Common myeloid progenitor, CD34-positive (primary cell): ENCODE data around the gene OR8B3.

Source experiments
- CTCF ChIA-PET: fragments of 350-600 bp; sonication (Branson Sonifier 250); formaldehyde crosslinking; loops from one replicate; lab custom pipeline; 2021; ENCODE audit warnings: antibody characterized with exemption; lab: Charles Lee
- POLR2A ChIA-PET: fragments of 350-600 bp; sonication (Branson Sonifier 250); formaldehyde crosslinking; loops from one replicate; lab custom pipeline; 2021; ENCODE audit warnings: antibody characterized with exemption; lab: Charles Lee
- DNase-seq, 3 donors: peaks; one replicate each; pipeline versions ENCODE4 v3.0.0 to v3.0.0-alpha.2; 2013
- H3K27ac ChIP-seq, 2 experiments: 1 replicate in 1 of 2; 2 replicates in 1 of 2; pipeline ENCODE4 v1.7.0; 2013; ENCODE audit warnings: inconsistent platforms in 2 of 2, low read length in 2 of 2, mild to moderate bottlenecking in 2 of 2, low read depth in 1 of 2, moderate library complexity in 1 of 2; ENCODE audit not compliant: severe bottlenecking in 2 of 2, insufficient read depth in 1 of 2, poor library complexity in 1 of 2
- H3K27me3 ChIP-seq, 5 experiments: replicated peaks in 2 of 5; 1 replicate in 3 of 5; 2 replicates in 2 of 5; pipeline versions ENCODE4 v1.6.1 to v1.7.0; 2013; ENCODE audit warnings: low read length in 4 of 5, mild to moderate bottlenecking in 2 of 5, moderate library complexity in 2 of 5, inconsistent platforms in 1 of 5; ENCODE audit not compliant: insufficient read depth in 5 of 5, control insufficient read depth in 4 of 5
- H3K36me3 ChIP-seq, 4 experiments: 1 replicate in 2 of 4; 2 replicates in 2 of 4; pipeline versions ENCODE4 v1.6.1 to v1.7.0; 2013; ENCODE audit warnings: low read length in 3 of 4, control low read depth in 1 of 4, mild to moderate bottlenecking in 1 of 4; ENCODE audit not compliant: control insufficient read depth in 4 of 4, insufficient read depth in 4 of 4
- H3K4me1 ChIP-seq, 4 experiments: 1 replicate in 3 of 4; 2 replicates in 1 of 4; pipeline versions ENCODE4 v1.6.1 to v1.7.1; 2013; ENCODE audit warnings: low read length in 3 of 4, mild to moderate bottlenecking in 3 of 4, control low read depth in 1 of 4, inconsistent platforms in 1 of 4, moderate library complexity in 1 of 4; ENCODE audit not compliant: control insufficient read depth in 4 of 4, insufficient read depth in 4 of 4; ENCODE audit errors: control extremely low read depth in 1 of 4
- H3K4me3 ChIP-seq, 7 experiments: 1 replicate in 4 of 7; 2 replicates in 3 of 7; pipeline versions ENCODE4 v1.5.1 to v1.7.0; 2013; ENCODE audit warnings: mild to moderate bottlenecking in 7 of 7, low read length in 6 of 7, moderate library complexity in 6 of 7, inconsistent platforms in 2 of 7, low read depth in 2 of 7, control low read depth in 1 of 7; ENCODE audit not compliant: insufficient read depth in 4 of 7, control insufficient read depth in 1 of 7; ENCODE audit errors: extremely low read depth in 1 of 7
- H3K9me3 ChIP-seq, 5 experiments: 1 replicate in 4 of 5; 2 replicates in 1 of 5; pipeline versions ENCODE4 v1.6.1 to v1.7.1; 2013; ENCODE audit warnings: low read length in 4 of 5, mild to moderate bottlenecking in 2 of 5, inconsistent platforms in 1 of 5, low read depth in 1 of 5, moderate library complexity in 1 of 5; ENCODE audit not compliant: control insufficient read depth in 4 of 5, insufficient read depth in 2 of 5; ENCODE audit errors: control extremely low read depth in 1 of 5
- WGBS: methylation state at CpG from one replicate; pipeline ENCODE4 v1.1.5; 2013; ENCODE audit not compliant: insufficient coverage; 5-methylcytosine and 5-hydroxymethylcytosine counted together

Gene OR8B3

GRCh38 chr11:124440608-124441007, 41.8 kb upstream of the OR8B3 start:
- POLR2A ChIA-PET, result no interaction called here

DNA sequence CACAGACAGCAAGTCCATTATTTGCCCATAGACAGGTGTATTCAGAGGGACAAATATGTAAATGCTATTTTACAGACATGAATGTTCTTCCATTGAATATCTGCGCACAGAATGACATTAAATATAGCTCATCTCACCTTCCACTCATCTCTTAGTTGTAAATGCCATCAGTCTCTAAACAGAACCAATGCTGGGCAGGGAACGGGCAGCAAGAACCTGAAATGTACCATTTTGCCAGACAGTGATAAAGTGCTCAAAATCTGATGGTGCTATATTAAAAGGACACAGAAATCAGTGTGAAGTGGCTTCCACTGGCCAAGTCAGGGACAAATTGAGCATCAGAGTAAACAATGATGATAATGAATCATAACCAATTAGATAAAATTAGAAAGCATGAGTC, 35.9 kb upstream of the OR8B3 start:
- H3K27ac ChIP-seq, result no peak overlapping the region
- POLR2A ChIA-PET, result no interaction called here
- CTCF ChIA-PET, result no interaction called here
- no peak overlapping the region for H3K4me3 ChIP-seq
- peaks cover 0 to 8% (median 0%) of the 10 kb centered on the region in 5 experiments for H3K27me3 ChIP-seq
- peaks cover 0 to 6% (median 0%) of the 10 kb centered on the region in 5 experiments for H3K9me3 ChIP-seq
- H3K4me1 ChIP-seq, result no peaks in the 10 kb centered on the region
- DNase-seq, result no peak
- H3K36me3 ChIP-seq, result no peaks in the 10 kb centered on the region
- WGBS, result 100% methylated on average over 1 of the region's 2 CpGs

More at GRCh38 chr11:124440608-124441007, 41.8 kb upstream of the OR8B3 start:
- no peaks in the 10 kb centered on the region for H3K9me3 ChIP-seq
- H3K27me3 ChIP-seq, result peaks cover 0 to 8% (median 0%) of the 10 kb centered on the region in 5 experiments
- peaks cover 0 to 4% (median 0%) of the 10 kb centered on the region in 4 experiments for H3K4me1 ChIP-seq
- CTCF ChIA-PET, result interaction anchor here (0.9 kb wide), 1 partner anchor 12 kb away, joined by 3 read pairs; no protein-coding TSS in a partner anchor
- no peak overlapping the region for H3K4me3 ChIP-seq
- no peaks in the 10 kb centered on the region for H3K36me3 ChIP-seq
- DNase-seq, result no peak
- WGBS, result 73% methylated on average over 4 of the region's 4 CpGs
- no peak overlapping the region for H3K27ac ChIP-seq

GRCh38 chr11:124429599-124429998, 30.8 kb upstream of the OR8B3 start:
- no peaks in the 10 kb centered on the region for H3K4me1 ChIP-seq
- H3K9me3 ChIP-seq, result peaks cover 0 to 6% (median 2%) of the 10 kb centered on the region in 5 experiments
- no peak overlapping the region for H3K27ac ChIP-seq
- 88% methylated on average over 1 of the region's 2 CpGs for WGBS
- peaks cover 0 to 2% (median 0%) of the 10 kb centered on the region in 5 experiments for H3K27me3 ChIP-seq
- POLR2A ChIA-PET, result interaction anchor here (0.7 kb wide), 1 partner anchor 38 kb away, joined by 3 read pairs; no protein-coding TSS in a partner anchor
- CTCF ChIA-PET, result interaction anchor here (1.2 to 1.4 kb wide), 3 partner anchors 13 to 54 kb away, joined by 3 to 5 read pairs (median 3); no protein-coding TSS in a partner anchor
- H3K4me3 ChIP-seq, result no peak overlapping the region
- H3K36me3 ChIP-seq, result no peaks in the 10 kb centered on the region
- DNase-seq, result no peak

- Histone ChIP-seq H3K36me3 (no peaks in the 10 kb centered on the region), H3K9me3 (no peaks in the 10 kb centered on the region), H3K27me3 (peaks cover 0 to 21% (median 9%) of the 10 kb centered on the region in 5 experiments), H3K27ac (no peak within 1 kb of the TSS), H3K4me3 (no peak within 1 kb of the TSS), H3K4me1 (no peaks in the 10 kb centered on the region)
- ChIA-PET POLR2A (no interaction called here), CTCF (interaction anchor here (0.7 to 1.9 kb wide), 2 partner anchors 9 to 160 kb away, joined by 6 read pairs; no protein-coding TSS in a partner anchor)
- WGBS, result 100% methylated on average over 1 of the region's 2 CpGs
- DNase-seq, result no peak
Observed at GRCh38 chr11:124424384-124424921, 25.6 kb upstream of the OR8B3 start, which contains the start of gene OR8B4. Gene OR8B4, minus strand, starts transcription at chr11:124424871. Its CDS starts 0 bp downstream, at chr11:124424871.

DNA sequence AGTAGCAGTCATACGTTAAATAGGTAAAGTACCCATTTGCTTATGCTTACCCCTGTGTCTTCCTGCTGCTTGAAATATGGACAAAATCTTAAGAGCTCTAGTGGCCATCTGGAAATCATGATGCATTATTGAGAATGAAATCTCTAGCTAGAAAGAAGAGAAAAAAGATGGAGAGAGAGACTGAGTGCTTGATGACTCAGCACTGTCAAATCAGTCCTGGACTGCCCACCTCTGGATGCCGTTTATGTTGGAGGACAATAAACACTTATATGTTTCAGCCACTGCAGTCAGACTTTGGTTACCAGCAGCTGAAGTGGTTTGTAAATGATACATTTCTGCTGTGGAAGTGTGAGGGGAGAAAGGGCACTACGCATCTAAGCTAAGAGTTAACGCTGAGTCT, 22.2 kb upstream of the OR8B3 start:
- Histone ChIP-seq H3K9me3 (no peaks in the 10 kb centered on the region), H3K36me3 (no peaks in the 10 kb centered on the region), H3K4me3 (no peak overlapping the region), H3K27ac (no peak overlapping the region), H3K4me1 (no peaks in the 10 kb centered on the region), H3K27me3 (peaks cover 0 to 24% (median 9%) of the 10 kb centered on the region in 5 experiments)
- ChIA-PET CTCF (interaction anchor here (0.6 kb wide), 1 partner anchor 417 kb away, joined by 3 read pairs; no protein-coding TSS in a partner anchor), POLR2A (no interaction called here)
- 79% methylated on average over 4 of the region's 4 CpGs for WGBS
- no peak for DNase-seq

DNA sequence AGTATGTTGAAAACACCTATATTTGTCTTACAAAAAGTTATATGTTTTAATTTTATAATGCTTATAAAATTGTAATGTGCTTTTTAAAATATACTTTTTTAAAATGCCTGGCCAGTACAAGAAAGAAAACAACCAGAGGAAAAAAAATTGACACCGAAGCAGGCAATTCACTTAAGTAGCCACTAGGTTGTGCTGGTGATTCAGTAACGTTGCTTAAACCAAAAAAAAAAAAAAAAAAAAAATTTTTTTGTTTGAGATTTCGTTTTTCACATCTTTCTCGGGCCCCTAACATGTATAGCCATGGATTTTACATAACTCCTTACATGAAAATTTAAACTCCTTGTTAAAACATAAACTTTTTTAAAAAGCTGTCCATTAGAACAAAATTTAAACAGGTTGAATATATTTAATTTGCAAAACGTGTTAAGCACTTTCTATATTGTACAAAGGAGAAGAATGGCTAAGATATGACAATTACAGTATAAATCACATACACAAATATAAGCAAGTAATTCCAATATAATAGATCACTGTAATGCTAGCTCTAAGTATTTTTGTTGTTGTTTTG, 16.6 kb upstream of the OR8B3 start:
- CTCF ChIA-PET, result interaction anchor here (0.7 to 7.1 kb wide), 18 partner anchors 9 to 521 kb away, joined by 3 to 57 read pairs (median 4); partner anchors contain the start of genes OR8B4 and TBRG1
- no CpG with 5 or more reads among the region's 5 CpGs for WGBS

DNA sequence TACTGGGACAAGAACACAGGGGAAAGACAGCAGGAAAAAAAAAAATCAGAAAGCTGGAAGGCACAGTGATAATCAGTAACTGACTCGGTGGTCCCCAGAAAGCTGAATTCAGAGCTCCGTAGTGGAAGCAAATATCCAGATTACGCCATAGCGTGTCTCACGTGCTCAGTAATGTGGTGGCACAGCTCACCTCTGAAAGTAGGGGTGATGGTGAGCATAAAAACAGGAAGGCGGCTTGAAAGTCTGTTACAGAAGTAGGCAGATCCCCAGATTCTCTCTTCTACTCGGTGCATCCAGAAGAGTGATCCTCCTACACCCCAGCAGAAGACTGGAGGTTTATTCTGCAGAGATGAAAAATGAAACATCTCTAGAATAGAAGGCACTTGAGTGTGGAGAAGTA, 11.1 kb upstream of the OR8B3 start:
- Histone ChIP-seq H3K27me3 (peaks cover 0 to 17% (median 0%) of the 10 kb centered on the region in 5 experiments), H3K4me3 (no peak overlapping the region), H3K4me1 (no peaks in the 10 kb centered on the region), H3K9me3 (no peaks in the 10 kb centered on the region), H3K36me3 (no peaks in the 10 kb centered on the region), H3K27ac (no peak overlapping the region)
- DNase-seq, result peak in 1 of 3 donors; percentile 4
- POLR2A ChIA-PET, result no interaction called here
- 94% methylated on average over 5 of the region's 7 CpGs for WGBS
- CTCF ChIA-PET, result interaction anchor here (1.0 kb wide), 1 partner anchor 176 kb away, joined by 3 read pairs; no protein-coding TSS in a partner anchor

More for the DNA sequence above, 16.6 kb upstream of the OR8B3 start:
- H3K9me3 ChIP-seq, result no peaks in the 10 kb centered on the region
- no peaks in the 10 kb centered on the region for H3K4me1 ChIP-seq
- no peak overlapping the region for H3K4me3 ChIP-seq
- no peaks in the 10 kb centered on the region for H3K36me3 ChIP-seq
- POLR2A ChIA-PET, result no interaction called here
- peak; percentile 66 to 82 (median 76) for DNase-seq
- peaks cover 0 to 11% (median 0%) of the 10 kb centered on the region in 5 experiments for H3K27me3 ChIP-seq
- H3K27ac ChIP-seq, result no peak overlapping the region
